ENCODE results near the gene ARL15.

The ARL15 gene

GRCh38 chr5:54282876-54283275 is 27.5 kb downstream of the ARL15 start:
- DNase-seq (ENCODE audit: low spot score): no peak

GRCh38 chr5:54281960-54282692 is 28.2 kb downstream of the ARL15 start:
- no peak for DNase-seq (ENCODE audit: low spot score)

- no peak for DNase-seq (ENCODE audit: low spot score)
Observed at GRCh38 chr5:54279960-54280359, 30.4 kb downstream of the ARL15 start.

- DNase-seq (ENCODE audit: low spot score): no peak
Observed at GRCh38 chr5:54278979-54279717, 31.2 kb downstream of the ARL15 start.

GRCh38 chr5:54278036-54278830 is 32.1 kb downstream of the ARL15 start:
- DNase-seq (ENCODE audit: low spot score): no peak

GRCh38 chr5:54276048-54276447 is 34.3 kb downstream of the ARL15 start:
- no peak for DNase-seq (ENCODE audit: low spot score)

- DNase-seq (ENCODE audit: low spot score): no peak
Observed at GRCh38 chr5:54275361-54275760, 35.0 kb downstream of the ARL15 start.

GRCh38 chr5:54274944-54275343 is 35.4 kb downstream of the ARL15 start:
- no peak for DNase-seq (ENCODE audit: low spot score)

- no peak for DNase-seq (ENCODE audit: low spot score)
Observed at GRCh38 chr5:54273715-54274114, 36.7 kb downstream of the ARL15 start.

GRCh38 chr5:54272746-54273145 is 37.6 kb downstream of the ARL15 start:
- no peak for DNase-seq (ENCODE audit: low spot score)

- DNase-seq (ENCODE audit: low spot score): no peak
Observed at GRCh38 chr5:54270326-54270725, 40.0 kb downstream of the ARL15 start.

GRCh38 chr5:54264574-54264973 is 45.8 kb downstream of the ARL15 start:
- DNase-seq (ENCODE audit: low spot score): no peak

- DNase-seq (ENCODE audit: low spot score): no peak
Observed at GRCh38 chr5:54263447-54263846, 46.9 kb downstream of the ARL15 start.

- DNase-seq (ENCODE audit: low spot score): peak; percentile 29
Observed at GRCh38 chr5:54261596-54261995, 48.8 kb downstream of the ARL15 start.

GRCh38 chr5:54259981-54260380 is 50.4 kb downstream of the ARL15 start:
- DNase-seq (ENCODE audit: low spot score): no peak

GRCh38 chr5:54259090-54259489 is 51.3 kb downstream of the ARL15 start:
- DNase-seq (ENCODE audit: low spot score): no peak

GRCh38 chr5:54257366-54258118 is 52.8 kb downstream of the ARL15 start:
- DNase-seq (ENCODE audit: low spot score): no peak

GRCh38 chr5:54254482-54255198 is 55.7 kb downstream of the ARL15 start:
- no peak for DNase-seq (ENCODE audit: low spot score)

- DNase-seq (ENCODE audit: low spot score): no peak
Observed at GRCh38 chr5:54251981-54252380, 58.4 kb downstream of the ARL15 start.

- DNase-seq (ENCODE audit: low spot score): peak; percentile 75
Observed at GRCh38 chr5:54249210-54250028, 61.0 kb downstream of the ARL15 start.
